Measurements from ENCODE around the gene FAIM2.

DNA sequence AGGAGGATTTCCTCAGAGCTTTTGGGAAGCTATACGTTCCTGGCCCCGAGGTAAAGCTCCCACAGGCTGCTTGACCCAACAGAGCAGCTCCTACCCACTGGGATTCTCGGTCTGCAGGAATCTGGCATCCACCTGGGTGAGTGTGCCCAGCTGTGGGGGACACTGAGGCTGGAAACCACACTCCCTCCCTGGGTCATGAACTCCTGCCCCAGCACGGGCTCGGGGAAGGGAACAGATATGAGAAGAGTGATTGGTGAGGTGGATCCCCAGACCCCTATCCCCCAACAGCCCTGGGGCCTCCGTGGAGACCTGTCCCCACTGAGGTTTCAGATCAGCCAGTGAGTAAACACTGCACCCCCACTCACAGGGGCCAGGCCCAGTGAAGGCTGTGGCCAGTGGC, 3.3 kb downstream of the FAIM2 start:
- TF ChIP-seq CTCF (IDR thresholded peaks at IDR 0.05; ENCODE audit: low read depth, low read length) = no peak
- no peak for TF ChIP-seq EZH2phosphoT487 (IDR thresholded peaks at IDR 0.05; ENCODE audit: low read depth)

All from OCI-LY3 (cell line).